Brain microvascular endothelial cell (primary cell): ENCODE data around the gene SPINK9.

Source experiments
- DNase-seq: peaks from one replicate; pipeline ENCODE4 v3.0.0-alpha.2; 2020
- H3K27ac ChIP-seq: fragments of 250-450 bp; sonication (Bioruptor Pico); 2 replicates; pipeline ENCODE4 v1.5.1; 2020; ENCODE audit warnings: mild to moderate bottlenecking, moderate library complexity
- H3K27me3 ChIP-seq: fragments of 250-450 bp; sonication (Bioruptor Pico); replicated peaks from 2 replicates; pipeline ENCODE4 v1.5.1; 2020; ENCODE audit warnings: mild to moderate bottlenecking
- H3K36me3 ChIP-seq: fragments of 250-450 bp; sonication (Bioruptor Pico); replicated peaks from 2 replicates; pipeline ENCODE4 v1.5.1; 2020; ENCODE audit warnings: mild to moderate bottlenecking
- H3K4me3 ChIP-seq: 2 replicates; pipeline ENCODE4 v1.5.1; 2011; ENCODE audit warnings: low read depth, mild to moderate bottlenecking, control low read depth, low read length, moderate library complexity
- in situ Hi-C: cut with HindIII; loops from 2 replicates; pipeline ENCODE4 v1.10.0; 2017; ENCODE audit warnings: low sequenced_read_pairs, low pct_ligation_motif_present
- TF ChIP-seq, protein P1 (sequence below): IDR thresholded peaks from 2 replicates; pipeline ENCODE4 v1.5.1; 2011; ENCODE audit warnings: low read depth, mild to moderate bottlenecking, moderate library complexity, low read length, control low read depth, inconsistent platforms; ENCODE audit errors: missing control alignments

SPINK9 gene, protein sequence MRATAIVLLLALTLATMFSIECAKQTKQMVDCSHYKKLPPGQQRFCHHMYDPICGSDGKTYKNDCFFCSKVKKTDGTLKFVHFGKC

DNA sequence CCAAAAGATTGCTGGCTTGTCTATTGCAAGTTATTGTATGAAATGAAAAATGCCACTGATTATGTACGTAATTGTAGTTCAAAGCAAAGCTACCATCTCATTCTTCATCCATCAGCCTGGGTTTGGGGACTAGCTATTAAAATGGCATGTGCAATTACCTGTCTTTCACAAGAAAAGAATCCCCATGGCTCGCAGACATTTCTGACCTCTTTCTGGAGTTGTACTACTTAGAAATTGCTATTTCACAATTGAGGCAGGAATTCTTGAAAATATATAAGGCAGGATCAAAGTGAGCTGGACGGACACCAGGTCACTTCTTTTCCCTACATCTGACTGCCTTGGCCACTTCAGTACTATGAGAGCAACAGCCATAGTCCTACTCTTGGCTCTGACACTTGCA is at the start of gene SPINK9:
TSS of gene SPINK9 (plus strand) at position 301 of the 400 bp plus-strand sequence. CDS start at position 356, 55 bp downstream.
- Histone ChIP-seq H3K27me3 (no peaks in the 10 kb centered on the region), H3K27ac (no peak within 1 kb of the TSS), H3K36me3 (no peaks in the 10 kb centered on the region), H3K4me3 (no peak within 1 kb of the TSS)
- in situ Hi-C loops = no loop called here
- TF ChIP-seq, protein P1, sequence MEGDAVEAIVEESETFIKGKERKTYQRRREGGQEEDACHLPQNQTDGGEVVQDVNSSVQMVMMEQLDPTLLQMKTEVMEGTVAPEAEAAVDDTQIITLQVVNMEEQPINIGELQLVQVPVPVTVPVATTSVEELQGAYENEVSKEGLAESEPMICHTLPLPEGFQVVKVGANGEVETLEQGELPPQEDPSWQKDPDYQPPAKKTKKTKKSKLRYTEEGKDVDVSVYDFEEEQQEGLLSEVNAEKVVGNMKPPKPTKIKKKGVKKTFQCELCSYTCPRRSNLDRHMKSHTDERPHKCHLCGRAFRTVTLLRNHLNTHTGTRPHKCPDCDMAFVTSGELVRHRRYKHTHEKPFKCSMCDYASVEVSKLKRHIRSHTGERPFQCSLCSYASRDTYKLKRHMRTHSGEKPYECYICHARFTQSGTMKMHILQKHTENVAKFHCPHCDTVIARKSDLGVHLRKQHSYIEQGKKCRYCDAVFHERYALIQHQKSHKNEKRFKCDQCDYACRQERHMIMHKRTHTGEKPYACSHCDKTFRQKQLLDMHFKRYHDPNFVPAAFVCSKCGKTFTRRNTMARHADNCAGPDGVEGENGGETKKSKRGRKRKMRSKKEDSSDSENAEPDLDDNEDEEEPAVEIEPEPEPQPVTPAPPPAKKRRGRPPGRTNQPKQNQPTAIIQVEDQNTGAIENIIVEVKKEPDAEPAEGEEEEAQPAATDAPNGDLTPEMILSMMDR = no peak
- DNase-seq = no peak

DNA sequence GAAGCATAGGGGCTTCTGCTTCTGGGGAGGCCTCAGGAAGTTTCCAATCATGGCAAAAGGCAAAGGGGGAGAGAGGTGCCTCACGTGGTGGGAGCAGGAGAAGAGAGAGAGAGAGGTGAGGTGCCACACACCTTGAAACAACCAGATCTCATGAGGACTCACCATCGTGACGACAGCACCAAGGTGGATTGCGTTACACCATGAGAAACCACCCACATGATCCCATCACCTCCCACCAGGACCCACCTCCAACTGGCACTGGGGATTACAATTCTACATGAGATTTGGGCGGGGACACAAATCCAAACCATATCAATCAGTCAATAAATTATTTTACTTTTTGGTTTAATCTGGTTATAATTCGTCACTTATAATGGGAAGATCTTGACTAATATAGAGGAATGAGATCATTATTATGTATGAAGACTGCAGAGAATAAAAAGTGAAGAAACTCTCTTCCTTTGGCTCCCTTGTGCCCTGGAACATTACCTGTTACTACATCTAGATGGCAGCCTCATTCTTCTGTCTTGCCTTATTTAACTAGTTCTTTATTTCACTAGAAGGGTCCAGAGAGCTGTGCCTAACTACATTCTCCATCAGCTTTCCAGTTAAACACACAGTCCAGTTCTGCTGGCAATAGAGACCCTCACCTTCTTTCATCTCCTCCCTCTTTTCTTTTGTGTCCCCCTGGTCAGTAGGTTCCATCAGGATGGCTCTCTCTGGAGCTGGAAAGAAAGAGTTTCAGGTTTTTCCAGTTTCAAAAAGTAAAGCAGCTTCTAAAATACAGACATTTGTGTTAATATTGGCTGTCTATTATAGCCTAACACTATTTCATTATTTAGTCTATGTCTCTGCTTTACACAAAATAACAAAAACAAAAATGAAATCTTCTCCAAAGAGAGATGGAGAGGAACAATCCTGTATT is 44.8 kb upstream of the SPINK9 start:
- no peaks in the 10 kb centered on the region for H3K27me3 ChIP-seq
- DNase-seq = peak; percentile 5
- H3K4me3 ChIP-seq = no peak overlapping the region
- no peak overlapping the region for H3K27ac ChIP-seq
- TF ChIP-seq, protein P1 = peak; percentile 58
- no peaks in the 10 kb centered on the region for H3K36me3 ChIP-seq
- in situ Hi-C loops = no loop called here

DNA sequence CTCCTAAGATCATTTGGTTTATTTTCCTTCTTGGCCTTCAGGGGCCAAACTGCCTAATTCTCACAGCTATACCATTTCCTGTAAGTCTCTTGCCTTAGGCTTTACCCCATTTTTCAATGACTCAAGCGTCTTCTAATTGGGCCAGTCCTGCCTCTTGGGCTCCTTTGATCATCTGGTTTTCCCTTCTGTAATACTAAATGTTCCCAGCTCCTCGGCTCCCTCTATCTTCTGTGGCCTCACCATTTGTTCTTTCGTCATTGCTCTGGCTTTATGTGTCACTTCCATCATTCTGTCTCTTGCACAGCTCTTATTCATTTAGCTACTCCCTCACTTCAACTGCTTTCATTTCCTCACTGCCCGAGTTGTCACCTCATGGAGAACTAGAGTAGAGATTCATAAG is 37.6 kb upstream of the SPINK9 start:
- Histone ChIP-seq H3K27ac (no peak overlapping the region), H3K36me3 (no peaks in the 10 kb centered on the region), H3K27me3 (no peaks in the 10 kb centered on the region), H3K4me3 (no peak overlapping the region)
- TF ChIP-seq, protein P1 = no peak
- in situ Hi-C loops = no loop called here
- no peak for DNase-seq

DNA sequence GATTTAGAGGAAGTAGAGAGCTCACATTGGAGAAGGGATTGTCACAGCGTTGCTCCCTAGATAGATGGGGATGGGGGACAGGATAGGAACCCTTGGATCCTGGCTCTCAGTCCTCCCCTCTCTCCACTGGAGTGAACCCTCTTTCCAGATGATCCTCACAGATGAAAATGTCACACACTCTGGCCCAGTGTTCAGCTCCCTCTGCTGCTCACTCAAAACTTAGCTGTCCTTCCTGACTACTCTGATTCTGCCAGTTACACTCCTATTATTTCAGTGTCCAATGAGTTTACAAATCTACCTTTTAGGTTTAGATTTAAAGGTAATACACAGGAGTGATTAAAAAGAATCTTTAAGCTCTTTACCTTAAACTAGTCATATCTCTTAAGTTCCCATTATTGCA is 28.9 kb upstream of the SPINK9 start:
- in situ Hi-C loops = no loop called here
- DNase-seq = no peak
- no peak overlapping the region for H3K4me3 ChIP-seq
- no peaks in the 10 kb centered on the region for H3K27me3 ChIP-seq
- H3K36me3 ChIP-seq = no peaks in the 10 kb centered on the region
- TF ChIP-seq, protein P1 = no peak
- H3K27ac ChIP-seq = no peak overlapping the region

DNA sequence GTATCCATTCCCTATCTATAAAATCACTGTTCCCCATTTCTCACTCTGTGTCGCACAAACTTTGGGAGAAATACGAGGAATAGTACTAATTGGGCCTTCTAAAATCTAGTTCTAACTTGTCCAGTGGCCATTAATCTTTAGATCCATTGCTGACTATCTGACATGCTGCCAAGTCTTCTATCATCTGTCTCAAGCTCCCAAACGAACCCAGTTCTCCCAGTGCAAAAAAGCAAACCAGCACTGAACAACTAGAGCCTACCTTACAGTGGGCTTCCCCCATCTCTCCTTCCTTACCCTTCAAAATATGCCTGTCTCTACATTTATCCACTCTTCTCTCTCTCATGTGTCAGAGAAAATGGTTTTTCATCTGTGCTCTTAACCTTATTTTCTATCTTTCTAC is 26.3 kb upstream of the SPINK9 start:
- Histone ChIP-seq H3K27me3 (no peaks in the 10 kb centered on the region), H3K27ac (no peak overlapping the region), H3K4me3 (no peak overlapping the region), H3K36me3 (no peaks in the 10 kb centered on the region)
- TF ChIP-seq, protein P1 = no peak
- no peak for DNase-seq
- in situ Hi-C loops = no loop called here
